Transverse colon (tissue), 3 donors: ENCODE measurements around the gene KLHL22.

Source experiments
- EP300 ChIP-seq: sonication (generic); formaldehyde crosslinking; IDR thresholded peaks from one replicate; pipeline ENCODE4 v1.6.1; 2017; ENCODE audit warnings: antibody characterized with exemption, low read depth
- POLR2A ChIP-seq: fragments of 450-650 bp; IDR thresholded peaks from one replicate; pipeline ENCODE4 v1.6.1; 2016; ENCODE audit warnings: antibody characterized with exemption, mild to moderate bottlenecking, moderate library complexity
- TF ChIP-seq, protein P1 (sequence below), 5 experiments: fragments of 200-600 bp in 3 of 5; fragments of 450-650 bp in 2 of 5; sonication (generic) in 3 of 5; IDR thresholded peaks; 1 replicate in 2 of 5; 2 replicates in 3 of 5; pipeline ENCODE4 v1.5.1; 2016 to 2017; ENCODE audit warnings: antibody characterized with exemption in 5 of 5, inconsistent platforms in 3 of 5, mild to moderate bottlenecking in 2 of 5, moderate library complexity in 1 of 5

DNA sequence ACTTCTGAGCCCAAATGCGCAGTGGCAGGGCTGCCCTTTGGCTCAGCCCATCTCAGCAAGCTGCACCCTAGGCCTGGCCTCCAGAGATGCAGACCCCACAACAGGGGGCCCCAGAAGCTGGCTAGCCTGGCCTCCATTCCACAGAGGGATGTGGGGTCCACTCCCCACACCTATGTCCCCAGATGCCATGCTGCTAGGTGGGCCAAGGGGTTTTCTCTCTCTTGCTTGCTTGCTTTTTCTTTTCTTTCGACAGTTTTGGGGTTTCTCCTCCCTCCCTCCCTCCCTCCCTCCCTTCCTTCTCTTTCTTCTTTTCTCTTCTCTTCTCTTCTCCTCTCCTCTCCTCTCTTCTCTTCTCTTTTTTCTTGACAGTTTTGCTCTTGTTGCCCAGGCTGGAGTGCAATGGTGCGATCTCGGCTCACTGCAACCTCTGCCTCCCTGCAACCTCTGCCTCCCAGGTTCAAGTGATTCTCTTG, 67.6 kb downstream of the KLHL22 start:
- TF ChIP-seq, protein P1, sequence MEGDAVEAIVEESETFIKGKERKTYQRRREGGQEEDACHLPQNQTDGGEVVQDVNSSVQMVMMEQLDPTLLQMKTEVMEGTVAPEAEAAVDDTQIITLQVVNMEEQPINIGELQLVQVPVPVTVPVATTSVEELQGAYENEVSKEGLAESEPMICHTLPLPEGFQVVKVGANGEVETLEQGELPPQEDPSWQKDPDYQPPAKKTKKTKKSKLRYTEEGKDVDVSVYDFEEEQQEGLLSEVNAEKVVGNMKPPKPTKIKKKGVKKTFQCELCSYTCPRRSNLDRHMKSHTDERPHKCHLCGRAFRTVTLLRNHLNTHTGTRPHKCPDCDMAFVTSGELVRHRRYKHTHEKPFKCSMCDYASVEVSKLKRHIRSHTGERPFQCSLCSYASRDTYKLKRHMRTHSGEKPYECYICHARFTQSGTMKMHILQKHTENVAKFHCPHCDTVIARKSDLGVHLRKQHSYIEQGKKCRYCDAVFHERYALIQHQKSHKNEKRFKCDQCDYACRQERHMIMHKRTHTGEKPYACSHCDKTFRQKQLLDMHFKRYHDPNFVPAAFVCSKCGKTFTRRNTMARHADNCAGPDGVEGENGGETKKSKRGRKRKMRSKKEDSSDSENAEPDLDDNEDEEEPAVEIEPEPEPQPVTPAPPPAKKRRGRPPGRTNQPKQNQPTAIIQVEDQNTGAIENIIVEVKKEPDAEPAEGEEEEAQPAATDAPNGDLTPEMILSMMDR (IDR thresholded peaks at IDR 0.05): no peak
- TF ChIP-seq POLR2A (no peak), EP300 (no peak)
